ENCODE data around the gene ULK4.

The ULK4 gene

GRCh38 chr3:41277790-41278465 is 684.0 kb downstream of the ULK4 start (continued):
- no peak for TF ChIP-seq ZNF692 (tag by site-specific recombination; IDR thresholded peaks at IDR 0.05)
- TF ChIP-seq ZNF571 (tag by site-specific recombination; IDR thresholded peaks at IDR 0.05), result no peak

DNA sequence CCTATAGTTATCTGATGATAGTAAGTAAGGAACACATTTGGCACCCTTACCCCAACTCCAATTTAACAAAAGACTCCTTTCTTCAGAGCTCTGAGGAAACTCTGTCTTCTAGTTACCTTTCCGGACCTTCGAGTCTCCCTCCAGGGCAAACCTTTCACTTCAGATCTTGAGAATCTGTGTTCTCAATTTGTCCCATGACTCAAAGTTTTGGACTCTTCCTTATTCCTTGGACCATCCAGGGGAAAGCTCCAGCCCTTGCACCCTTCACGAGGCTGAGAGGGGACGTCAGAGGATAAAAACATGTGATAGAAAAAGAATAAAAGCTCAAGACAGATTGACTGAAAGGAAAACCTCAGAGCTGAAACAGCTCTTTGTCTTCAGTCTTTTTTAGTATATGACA is 685.7 kb downstream of the ULK4 start:
- ChIA-PET CTCF (no interaction called here), POLR2A (interaction anchor here (0.6 kb wide), 1 partner anchor 16 kb away, joined by 7 read pairs; no protein-coding TSS in a partner anchor)
- no peak overlapping the region for H3K27ac ChIP-seq (ENCODE audit: extremely low read depth, low read depth, low read length)
- no peak overlapping the region for H3K4me3 ChIP-seq (ENCODE audit: low read depth, low read length)
- no peaks in the 10 kb centered on the region for H3K36me3 ChIP-seq (ENCODE audit: control insufficient read depth in 2 of 2, insufficient read depth in 1 of 2, low read length in 2 of 2)
- no peaks in the 10 kb centered on the region for H3K4me1 ChIP-seq (ENCODE audit: control insufficient read depth, insufficient read depth, low read length)
- no peak for TF ChIP-seq ELK4 (IDR thresholded peaks at IDR 0.05; ENCODE audit: borderline replicate concordance, low read depth, low read length)
- no peak for TF ChIP-seq ZNF132 (tag by site-specific recombination; IDR thresholded peaks at IDR 0.05; ENCODE audit: borderline replicate concordance)
- no peak for TF ChIP-seq GLI4 (tag by site-specific recombination; IDR thresholded peaks at IDR 0.05)
- TF ChIP-seq ZNF24 (tag by site-specific recombination; IDR thresholded peaks at IDR 0.05), result no peak
- TF ChIP-seq FEZF1 (tag by site-specific recombination; IDR thresholded peaks at IDR 0.05), result no peak
- TF ChIP-seq ZNF473 (tag by site-specific recombination; IDR thresholded peaks at IDR 0.05), result no peak
- TF ChIP-seq ZNF837 (tag by site-specific recombination; IDR thresholded peaks at IDR 0.05), result no peak
- TF ChIP-seq, protein P1, sequence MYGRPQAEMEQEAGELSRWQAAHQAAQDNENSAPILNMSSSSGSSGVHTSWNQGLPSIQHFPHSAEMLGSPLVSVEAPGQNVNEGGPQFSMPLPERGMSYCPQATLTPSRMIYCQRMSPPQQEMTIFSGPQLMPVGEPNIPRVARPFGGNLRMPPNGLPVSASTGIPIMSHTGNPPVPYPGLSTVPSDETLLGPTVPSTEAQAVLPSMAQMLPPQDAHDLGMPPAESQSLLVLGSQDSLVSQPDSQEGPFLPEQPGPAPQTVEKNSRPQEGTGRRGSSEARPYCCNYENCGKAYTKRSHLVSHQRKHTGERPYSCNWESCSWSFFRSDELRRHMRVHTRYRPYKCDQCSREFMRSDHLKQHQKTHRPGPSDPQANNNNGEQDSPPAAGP (tag by site-specific recombination; IDR thresholded peaks at IDR 0.05), result no peak
- no peak for TF ChIP-seq ZNF785 (tag by site-specific recombination; IDR thresholded peaks at IDR 0.05)
- TF ChIP-seq ZNF416 (tag by site-specific recombination; IDR thresholded peaks at IDR 0.05), result no peak
- TF ChIP-seq ZNF776 (tag by site-specific recombination; IDR thresholded peaks at IDR 0.05; ENCODE audit: borderline replicate concordance), result no peak
- no peak for TF ChIP-seq ZNF677 (tag by site-specific recombination; IDR thresholded peaks at IDR 0.05)
- TF ChIP-seq ZNF148 (tag by site-specific recombination; IDR thresholded peaks at IDR 0.05; ENCODE audit: borderline replicate concordance), result no peak
- TF ChIP-seq ZNF366 (tag by site-specific recombination; conservative IDR thresholded peaks at IDR 0.05), result no peak
- TF ChIP-seq ZNF664 (tag by site-specific recombination; IDR thresholded peaks at IDR 0.05), result no peak
- no peaks in the 10 kb centered on the region for H3K9me3 ChIP-seq (ENCODE audit: control insufficient read depth, insufficient read depth, low read depth, low read length)
